KBM-7 (cell line): Measurements from ENCODE around the gene CDT1.

Experiments
- DNase-seq: peaks from one replicate; pipeline ENCODE4 v3.0.0-alpha.2; 2015
- in situ Hi-C: fragments of 300-500 bp; cut with MboI; formaldehyde crosslinking; loops from 2 replicates; pipeline ENCODE4 v1.14.3; 2020; ENCODE audit warnings: low sequenced_read_pairs, low pct_unique_long_range_greater_than_20kb, mixed read lengths

The CDT1 gene

DNA sequence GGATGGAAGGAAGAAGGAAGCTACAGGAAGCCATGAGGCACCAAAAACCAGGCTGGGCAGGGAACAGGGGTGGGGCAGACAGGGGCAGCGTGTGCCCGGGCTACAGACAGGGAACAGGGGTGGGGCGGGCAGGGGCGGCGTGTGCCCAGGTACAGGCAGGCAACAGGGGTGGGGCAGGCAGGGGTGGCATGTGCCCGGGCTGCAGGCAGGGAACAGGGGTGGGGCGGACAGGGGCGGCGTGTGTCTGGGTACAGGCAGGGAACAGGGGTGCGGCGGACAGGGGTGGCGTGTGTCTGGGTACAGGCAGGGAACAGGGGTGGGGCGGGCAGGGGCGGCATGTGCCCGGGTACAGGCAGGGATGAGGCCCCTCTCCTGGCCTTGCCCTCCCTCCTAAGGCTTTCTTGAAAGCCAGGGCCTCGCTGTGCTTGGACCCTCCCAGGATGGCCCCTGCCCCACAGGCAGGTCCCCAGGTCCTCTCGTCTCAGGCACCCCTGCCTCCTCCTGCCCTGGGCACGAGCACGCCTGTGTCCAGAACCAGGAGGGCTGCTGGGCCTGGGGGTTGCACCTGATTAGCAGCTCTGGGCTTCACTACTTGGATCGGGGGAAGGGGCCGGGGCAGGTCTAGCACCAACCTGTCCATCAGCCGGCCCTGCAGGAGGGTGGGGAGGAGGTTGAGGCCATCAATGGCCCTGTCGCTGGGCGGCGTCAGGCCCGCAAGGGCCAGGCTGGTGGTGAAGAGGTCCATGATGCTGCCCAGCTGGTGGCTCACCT, 22.7 kb downstream of the CDT1 start:
- DNase-seq, result no peak
- in situ Hi-C loops, result no loop called here

DNA sequence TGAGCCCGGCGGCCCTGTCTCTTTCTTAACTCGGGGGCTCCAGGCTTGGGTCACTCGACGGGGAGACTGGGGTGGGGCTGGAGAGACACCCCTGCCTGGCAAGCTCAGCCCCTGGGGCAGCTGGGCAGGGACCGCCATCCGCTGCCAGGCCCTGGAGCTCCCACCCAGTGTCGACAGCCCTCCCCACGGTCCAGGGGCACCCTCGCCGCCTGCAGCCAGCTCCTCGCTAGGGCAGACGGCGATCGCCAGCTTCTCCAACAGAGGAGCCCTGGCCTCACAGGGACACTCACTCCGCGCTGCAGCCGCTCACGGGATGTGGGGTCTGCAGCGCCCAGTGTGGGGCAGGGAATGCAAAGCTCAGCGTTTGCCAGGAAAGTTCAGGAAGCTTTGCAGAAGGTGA, 24.1 kb downstream of the CDT1 start:
- DNase-seq, result no peak
- in situ Hi-C loops, result no loop called here

DNA sequence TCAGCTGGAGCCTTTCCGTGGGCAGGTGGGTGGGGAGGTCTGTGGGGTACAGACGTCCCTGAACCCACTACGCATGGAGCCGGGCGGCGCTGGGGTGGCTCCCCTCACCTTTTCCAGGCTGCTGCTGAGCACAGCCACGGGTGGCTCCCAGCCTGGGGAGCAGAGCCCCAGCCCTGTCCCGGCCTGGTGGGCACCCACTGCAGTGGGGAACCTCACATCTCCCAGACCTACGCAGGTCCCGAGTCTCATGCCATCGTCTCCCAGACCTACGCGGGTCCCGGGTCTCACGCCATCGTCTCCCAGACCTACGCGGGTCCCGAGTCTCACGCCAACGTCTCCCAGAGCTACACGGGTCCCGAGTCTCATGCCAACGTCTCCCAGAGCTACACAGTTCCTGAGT, 25.1 kb downstream of the CDT1 start:
- DNase-seq, result no peak
- in situ Hi-C loops, result no loop called here

DNA sequence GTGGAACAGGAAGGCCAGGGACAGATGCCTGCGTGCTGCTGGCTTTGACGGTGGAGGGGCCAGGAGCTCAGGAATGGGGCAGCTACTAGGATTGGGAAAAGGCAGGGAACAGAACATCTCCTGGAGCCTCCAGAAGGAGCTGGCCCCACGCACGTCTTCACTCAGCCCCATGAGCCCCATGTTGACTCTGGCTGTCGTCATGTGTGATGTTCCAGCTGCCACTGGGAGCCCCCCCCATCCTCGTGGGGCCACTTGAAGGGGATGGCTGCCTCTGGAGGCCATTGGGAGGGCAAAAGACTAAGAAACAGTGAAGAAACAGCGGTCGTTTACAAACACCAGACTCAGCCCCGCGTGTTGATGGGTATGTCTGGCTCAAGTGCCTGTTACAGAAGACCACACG, 26.7 kb downstream of the CDT1 start:
- in situ Hi-C loops, result no loop called here
- no peak for DNase-seq

DNA sequence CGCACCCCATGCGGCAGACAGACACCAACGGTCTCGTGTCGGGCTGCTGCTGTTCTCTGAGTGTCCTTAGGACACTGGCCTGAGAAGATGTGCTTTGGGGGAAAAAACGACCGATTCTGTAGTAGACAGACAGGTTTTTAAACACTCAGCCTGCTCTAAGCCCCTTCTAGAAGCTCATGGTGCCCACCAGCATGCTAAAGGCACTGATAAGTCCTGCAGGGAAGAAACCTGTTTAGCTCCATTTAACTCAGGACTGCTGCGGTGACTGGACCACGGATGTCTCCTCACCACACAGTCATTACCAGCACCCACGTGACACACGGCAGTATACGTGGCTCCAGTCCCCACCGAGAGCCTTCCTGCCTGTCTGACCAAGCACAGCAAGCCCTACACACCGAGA, 27.2 kb downstream of the CDT1 start:
- in situ Hi-C loops, result no loop called here

DNA sequence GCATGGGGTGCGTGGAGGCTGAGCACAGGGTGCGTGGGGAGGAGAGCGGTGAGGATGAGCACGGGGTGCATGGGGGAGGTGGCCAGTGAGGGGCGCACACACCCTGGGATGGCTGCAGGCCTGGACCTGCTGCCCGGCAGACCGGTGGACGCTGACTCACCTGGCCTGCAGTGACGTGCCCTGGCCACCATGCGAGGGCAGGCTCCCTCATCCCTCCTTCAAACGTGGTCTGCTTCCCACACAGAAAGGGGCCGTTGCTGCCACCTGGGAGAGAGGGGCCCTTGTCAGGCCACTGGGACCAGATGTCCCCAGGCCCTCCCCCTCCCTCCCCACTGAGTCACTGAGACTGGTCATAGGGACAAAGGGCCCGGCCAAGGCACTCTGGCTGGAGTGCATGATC, 28.2 kb downstream of the CDT1 start:
- no peak for DNase-seq
- in situ Hi-C loops, result no loop called here

More for the DNA sequence above, 27.2 kb downstream of the CDT1 start:
- DNase-seq, result no peak

DNA sequence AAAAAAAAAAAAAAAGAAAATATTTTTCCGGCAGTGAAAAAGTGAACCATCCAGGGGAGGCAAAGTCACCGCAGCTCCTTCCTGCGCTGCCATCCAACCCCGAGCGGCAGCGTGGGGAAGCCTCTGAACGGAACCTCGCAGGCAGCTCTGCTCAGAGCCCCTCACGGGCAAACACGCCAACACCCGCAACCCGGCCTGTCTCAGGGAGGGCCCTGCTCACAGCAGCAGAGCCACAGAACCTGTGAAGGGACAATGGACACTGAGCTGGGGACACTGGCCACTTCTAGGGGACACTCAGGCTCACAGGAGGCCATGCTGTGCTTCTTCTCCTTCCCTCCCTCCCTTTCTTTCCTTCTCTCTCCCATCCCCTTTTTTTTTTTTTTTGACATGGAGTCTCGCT, 29.5 kb downstream of the CDT1 start:
- in situ Hi-C loops, result no loop called here
- no peak for DNase-seq

DNA sequence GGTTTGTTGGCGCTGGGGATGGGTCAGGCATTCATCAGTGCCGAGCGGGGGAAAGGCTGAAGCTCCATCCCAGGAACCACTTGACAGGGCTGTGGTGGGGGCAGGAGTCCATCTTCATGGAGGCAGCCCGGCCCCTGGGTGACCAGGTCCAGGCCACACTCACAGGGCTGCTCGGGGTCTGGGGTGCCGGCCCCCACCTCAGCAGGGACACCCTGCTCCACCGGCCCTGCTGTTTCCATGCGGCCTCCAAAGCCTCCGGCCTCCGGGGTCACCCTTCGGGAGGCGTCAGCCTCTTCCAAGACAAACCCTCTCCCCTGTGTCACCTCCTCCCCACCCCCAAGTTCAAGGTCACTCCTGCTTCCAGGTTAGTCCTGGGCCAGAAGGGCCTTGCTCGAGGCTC, 31.1 kb downstream of the CDT1 start:
- DNase-seq, result no peak
- in situ Hi-C loops, result no loop called here

DNA sequence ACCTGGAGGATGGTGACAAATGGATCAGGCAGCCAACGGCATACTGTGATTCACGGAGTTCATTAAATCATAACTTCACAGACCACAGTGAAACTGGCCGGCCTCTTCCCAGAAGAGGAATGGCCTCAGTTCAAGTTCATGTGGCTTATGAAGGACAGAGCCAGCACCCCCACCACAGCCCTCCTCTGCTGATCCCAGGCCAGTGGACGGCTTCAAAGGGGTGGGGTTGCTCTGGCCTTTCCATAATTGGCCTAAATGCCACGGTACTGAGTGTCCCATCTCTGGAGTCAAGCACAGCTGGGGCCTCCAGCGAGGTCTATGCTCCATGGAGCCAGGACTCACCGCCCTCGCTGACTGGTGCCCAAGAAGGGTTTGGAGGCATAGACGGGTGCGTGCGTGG, 31.8 kb downstream of the CDT1 start:
- in situ Hi-C loops, result no loop called here
- no peak for DNase-seq

DNA sequence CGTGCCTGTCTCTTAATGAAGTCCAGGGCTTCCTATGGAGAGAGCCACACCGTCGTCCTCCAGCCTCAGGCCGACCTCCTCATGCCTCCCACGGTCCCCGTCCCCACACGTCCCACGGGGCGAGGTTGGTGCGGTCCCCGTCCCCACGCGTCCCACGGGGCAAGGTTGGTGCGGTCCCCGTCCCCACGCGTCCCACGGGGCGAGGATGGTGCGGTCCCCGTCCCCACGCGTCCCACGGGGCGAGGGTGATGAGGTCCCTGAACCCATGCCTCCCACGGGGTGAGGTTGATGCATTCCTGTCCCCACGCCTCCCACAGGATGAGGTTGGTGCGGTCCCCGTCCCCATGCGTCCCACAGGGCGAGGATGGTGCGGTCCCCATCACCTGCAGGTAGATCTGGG, 32.2 kb downstream of the CDT1 start:
- no peak for DNase-seq
- in situ Hi-C loops, result no loop called here

DNA sequence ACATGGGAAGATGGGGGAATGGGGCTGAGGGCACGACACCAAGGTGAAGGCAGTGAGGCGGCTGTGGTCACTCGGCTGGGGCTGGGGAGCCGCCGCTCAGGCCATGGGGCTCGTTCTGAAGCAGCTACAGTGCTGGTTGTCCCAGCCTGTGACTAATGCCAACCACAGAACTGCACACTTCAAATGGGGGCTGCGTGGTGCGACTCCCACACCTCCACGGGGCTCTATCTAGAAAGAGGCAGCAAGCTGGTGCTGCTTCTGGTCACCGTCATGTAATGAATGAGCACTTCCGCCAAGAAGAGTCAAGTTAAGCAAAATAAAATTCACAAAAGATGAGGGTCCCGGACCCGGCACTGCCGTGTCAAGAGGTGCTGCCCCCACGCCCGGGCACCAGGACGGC, 33.2 kb downstream of the CDT1 start:
- no peak for DNase-seq
- in situ Hi-C loops, result no loop called here

DNA sequence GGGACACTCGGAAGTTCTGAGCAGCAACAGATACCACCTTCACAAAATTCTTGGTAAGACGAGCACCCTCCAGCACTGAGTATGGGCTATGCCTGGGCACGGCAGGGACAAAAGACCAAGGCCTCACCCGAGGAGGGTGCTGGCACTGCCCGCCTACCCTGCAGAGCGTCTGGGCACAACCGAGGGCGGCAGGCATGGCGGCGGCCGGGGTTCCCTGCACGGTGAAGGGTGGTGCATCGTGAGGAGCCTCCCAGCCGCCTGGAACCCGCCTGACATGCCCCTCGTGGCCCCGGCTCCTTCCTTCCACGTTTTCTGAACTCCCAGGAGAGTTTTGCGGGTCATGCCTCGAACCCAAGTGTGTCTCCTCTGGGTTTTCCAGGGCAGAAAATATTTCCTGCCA, 34.2 kb downstream of the CDT1 start:
- DNase-seq, result no peak
- in situ Hi-C loops, result no loop called here

DNA sequence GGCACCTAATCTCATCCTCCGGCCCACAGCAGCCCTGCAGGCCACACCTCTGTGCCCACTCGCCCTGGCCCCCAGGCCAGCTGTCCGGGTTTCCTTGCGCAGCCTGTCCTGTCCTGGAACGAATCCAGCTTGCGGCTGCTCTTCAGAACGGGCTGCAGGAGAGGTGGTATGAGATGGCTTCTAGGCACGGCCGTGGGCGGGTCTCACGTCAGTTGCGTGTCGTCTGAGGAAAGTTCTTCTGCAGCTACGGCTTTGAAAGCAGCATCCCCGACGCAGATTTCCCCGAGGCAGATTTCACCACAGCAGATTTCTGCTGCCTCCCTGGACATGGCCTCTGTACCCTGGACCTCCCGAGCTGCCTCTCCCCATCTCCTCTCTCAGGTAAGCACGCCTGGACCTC, 35.0 kb downstream of the CDT1 start:
- DNase-seq, result no peak
- in situ Hi-C loops, result no loop called here

DNA sequence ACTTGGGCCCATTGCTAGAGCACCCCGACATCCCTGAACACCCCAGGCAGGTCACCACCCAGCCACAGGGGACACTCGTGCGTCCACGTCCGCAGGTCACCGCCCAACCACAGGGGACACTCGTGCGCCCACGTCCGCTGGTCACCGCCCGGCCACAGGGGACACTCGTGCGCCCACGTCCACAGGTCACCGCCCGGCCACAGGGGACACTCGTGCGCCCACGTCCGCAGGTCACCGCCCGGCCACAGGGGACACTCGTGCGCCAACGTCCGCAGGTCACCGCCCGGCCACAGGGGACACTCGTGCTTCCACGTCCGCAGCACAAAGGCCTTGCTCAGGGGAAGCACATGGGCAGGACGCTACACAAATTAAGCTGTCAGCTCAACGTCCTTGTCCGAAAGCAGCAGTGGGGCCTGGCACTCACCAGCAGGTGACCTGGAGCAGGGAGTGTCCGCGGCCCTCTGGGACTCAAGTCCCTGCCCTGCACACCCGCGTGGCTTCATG, 35.5 kb downstream of the CDT1 start:
- in situ Hi-C loops, result no loop called here
- no peak for DNase-seq

DNA sequence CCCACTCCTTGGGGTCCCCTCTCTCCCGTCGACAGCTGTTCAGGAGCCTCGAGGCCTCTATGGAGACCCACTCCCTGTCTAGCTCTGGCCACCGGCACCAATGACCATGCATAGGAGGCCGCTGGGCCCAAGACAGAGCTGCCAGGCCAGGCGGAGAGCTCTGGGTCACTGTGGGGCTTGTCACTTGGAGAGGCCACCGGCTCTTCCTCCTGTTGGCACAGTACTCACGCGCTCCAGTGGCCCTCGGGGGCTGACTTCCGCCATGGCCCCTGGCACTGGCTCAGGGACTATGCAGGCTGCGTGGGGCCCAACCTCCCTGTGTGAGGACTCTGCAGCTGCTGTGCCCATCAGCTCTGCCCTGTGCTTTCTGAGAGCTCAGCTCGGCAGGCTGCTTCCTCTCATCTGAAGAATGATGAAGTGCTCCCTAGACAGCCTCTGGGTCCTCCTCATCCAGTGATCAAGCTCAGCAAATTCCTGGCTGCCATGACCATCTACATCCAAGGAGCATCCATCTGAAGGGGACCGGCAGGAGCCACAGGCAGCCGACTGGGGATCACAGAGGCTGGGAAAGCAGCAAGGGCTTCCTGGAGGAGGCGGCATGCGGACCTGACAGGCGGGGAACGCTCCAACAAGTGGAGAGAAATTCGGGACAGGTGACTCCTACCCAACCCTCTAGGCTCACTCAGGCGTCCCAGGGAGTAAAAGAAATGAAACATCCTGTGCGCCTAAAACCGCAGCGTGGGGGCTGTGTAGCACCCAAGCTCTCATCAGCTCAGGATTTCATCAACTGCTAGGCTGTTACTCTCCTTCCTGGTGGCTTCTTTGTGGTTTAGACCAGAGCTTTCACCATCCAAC, 36.4 kb downstream of the CDT1 start:
- in situ Hi-C loops, result no loop called here
- DNase-seq, result no peak

DNA sequence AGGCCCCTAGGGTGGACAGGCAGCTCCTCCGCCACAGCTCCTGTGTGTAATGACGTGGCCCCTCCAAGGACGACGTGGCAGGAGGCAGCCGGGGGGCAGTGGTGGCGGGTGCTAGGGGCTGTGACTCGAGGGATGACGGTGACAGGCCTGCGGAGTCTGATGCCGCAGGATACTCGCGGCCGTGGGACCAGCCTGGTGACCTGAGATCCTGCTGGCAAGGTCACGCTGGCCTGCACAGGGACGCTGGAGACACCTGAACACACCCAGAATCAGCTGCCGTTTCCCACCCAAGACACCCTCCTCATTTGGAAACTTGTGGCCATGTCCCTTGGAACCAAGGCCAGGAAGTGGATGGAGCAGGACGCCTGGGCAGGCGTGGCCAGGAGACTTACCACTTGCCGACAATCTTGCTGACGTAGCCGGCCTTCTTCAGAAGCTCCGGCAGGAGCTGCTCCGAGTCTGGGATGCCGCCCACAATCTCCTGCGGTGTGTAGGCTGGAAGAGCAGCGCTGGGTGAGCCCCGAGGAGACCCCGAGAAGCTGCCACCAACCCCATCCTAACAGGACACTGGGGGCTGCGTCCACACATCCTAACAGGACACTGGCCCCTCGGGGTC, 37.1 kb downstream of the CDT1 start:
- no peak for DNase-seq
- in situ Hi-C loops, result no loop called here

DNA sequence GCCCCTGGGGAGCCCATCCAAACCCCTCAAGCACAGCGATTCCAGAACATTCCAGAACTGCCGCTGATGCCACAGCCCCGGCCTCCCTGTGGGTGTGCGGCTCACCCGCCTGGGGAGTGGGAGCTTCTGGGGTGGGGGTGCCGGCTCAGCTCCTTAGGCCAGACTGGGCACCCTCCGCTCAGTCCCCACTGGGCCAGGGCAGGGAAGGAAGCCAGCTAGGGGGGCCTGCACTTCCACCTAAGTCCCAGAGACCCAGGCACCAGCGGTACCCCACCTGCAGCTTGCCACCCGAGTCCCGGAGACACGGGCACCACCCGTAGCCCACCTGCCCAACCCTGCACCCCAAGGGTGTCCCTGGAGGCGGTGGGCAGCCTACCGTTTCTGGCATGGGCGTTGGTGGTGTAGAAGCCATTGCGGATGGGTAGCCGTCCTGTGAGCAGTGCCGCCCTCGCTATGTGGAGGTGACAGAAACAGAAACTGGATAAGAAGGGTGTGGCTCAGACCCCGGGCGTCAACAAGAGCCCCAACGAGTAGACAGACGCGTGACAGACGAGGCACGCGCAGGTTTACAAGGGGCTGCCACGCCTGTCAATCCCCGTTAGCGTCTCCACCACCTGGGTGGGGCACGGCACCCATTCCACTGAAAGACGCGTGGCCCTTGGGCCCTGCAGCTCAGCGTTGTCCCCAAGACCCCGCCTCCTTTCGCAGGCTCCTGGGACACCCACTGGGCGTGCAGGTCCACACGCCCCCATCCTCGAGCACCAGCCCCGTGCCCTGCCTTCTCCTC, 38.1 kb downstream of the CDT1 start:
- in situ Hi-C loops, result no loop called here
- no peak for DNase-seq

DNA sequence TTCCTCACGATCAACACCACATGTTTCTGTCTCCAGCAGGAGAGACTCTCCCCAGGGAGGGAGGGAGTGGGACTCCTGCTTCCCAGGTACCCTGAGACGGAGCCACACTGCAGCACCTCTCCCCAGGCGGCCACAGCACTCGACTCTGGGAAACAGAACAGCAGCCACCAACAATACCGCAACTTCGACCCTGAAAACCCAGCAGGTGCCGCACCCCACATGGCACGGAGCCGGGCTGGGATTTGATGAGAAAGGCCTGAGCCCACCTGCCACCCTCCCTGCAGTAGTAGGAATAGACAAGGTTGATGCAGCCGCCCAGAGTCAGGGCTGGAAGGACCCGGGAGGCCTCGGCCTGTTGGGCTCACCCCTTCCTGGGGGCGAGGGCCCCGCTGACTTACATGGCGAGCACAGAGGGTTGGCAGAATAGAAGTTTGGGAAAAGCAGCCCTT, 38.7 kb downstream of the CDT1 start:
- no peak for DNase-seq
- in situ Hi-C loops, result no loop called here

DNA sequence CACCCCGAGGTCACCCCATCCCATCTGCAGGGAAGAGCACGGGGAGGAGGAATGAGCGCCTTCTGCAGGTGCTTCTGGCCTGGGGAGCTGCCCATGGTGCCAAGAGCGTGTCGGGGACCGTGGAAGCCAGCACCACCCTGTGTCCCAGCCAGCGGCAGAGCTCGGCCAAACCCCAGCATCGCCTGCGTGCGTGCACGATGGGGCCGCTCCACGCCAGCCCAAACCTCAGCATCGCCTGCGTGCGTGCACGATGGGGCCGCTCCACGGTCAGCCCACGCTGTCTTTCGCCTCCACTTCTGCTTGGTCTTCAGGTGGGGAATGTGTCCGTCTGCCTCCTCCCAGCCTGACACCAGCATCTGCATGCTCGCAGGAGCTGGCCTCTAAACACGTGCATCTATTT, 39.2 kb downstream of the CDT1 start:
- no peak for DNase-seq
- in situ Hi-C loops, result no loop called here
